HCT116 (cell line): ENCODE data around the gene PYDC2.

Source experiments
- CEBPB ChIP-seq: IDR thresholded peaks from 2 replicates; pipeline ENCODE4 v1.6.1; 2012; ENCODE audit warnings: low read depth
- CTCF ChIP-seq, 3 experiments: fragments of 200-600 bp in 1 of 3; sonication (generic) in 1 of 3; IDR thresholded peaks in 2 of 3; conservative IDR thresholded peaks in 1 of 3; 2 replicates each; pipeline ENCODE4 v1.5.1; 2012 to 2017; ENCODE audit warnings: low read depth in 2 of 3, low read length in 2 of 3, antibody characterized with exemption in 1 of 3, borderline replicate concordance in 1 of 3, control low read depth in 1 of 3, mild to moderate bottlenecking in 1 of 3, mixed read lengths in 1 of 3, mixed run types in 1 of 3, moderate library complexity in 1 of 3; ENCODE audit not compliant: insufficient read depth in 1 of 3
- ELF1 ChIP-seq: IDR thresholded peaks from 2 replicates; pipeline ENCODE4 v1.6.1; 2012; ENCODE audit warnings: low read depth, borderline replicate concordance
- EZH2 ChIP-seq: fragments of 200-600 bp; sonication (generic); IDR thresholded peaks from 2 replicates; pipeline ENCODE4 v1.6.1; 2017; ENCODE audit warnings: antibody characterized with exemption, mixed run types
- EZH2phosphoT487 ChIP-seq: fragments of 200-600 bp; IDR thresholded peaks from 2 replicates; pipeline ENCODE4 v1.6.1; 2018; ENCODE audit warnings: antibody characterized with exemption, borderline replicate concordance
- FOSL1 ChIP-seq: IDR thresholded peaks from 2 replicates; pipeline ENCODE4 v1.6.1; 2012; ENCODE audit warnings: low read depth
- JUND ChIP-seq: IDR thresholded peaks from 2 replicates; pipeline ENCODE4 v1.6.1; 2012
- MAX ChIP-seq: IDR thresholded peaks from 2 replicates; pipeline ENCODE4 v1.6.1; 2012
- POLR2A ChIP-seq: IDR thresholded peaks from 2 replicates; pipeline ENCODE4 v1.7.0; 2011; ENCODE audit warnings: borderline replicate concordance; ENCODE audit not compliant: insufficient read depth, insufficient read length; ENCODE audit errors: extremely low read depth
- POLR2AphosphoS5 ChIP-seq: IDR thresholded peaks from 2 replicates; pipeline ENCODE4 v1.6.1; 2011; ENCODE audit warnings: mild to moderate bottlenecking, low read depth, low read length, moderate library complexity
- REST ChIP-seq: IDR thresholded peaks from 2 replicates; pipeline ENCODE4 v1.6.1; 2012; ENCODE audit warnings: low read depth
- ZBTB33 ChIP-seq: IDR thresholded peaks from 2 replicates; pipeline ENCODE4 v1.6.1; 2011; ENCODE audit warnings: mild to moderate bottlenecking, low read length, moderate library complexity; ENCODE audit not compliant: insufficient replicate concordance; ENCODE audit errors: extremely low read depth
- ZNF274 ChIP-seq: fragments of 200-500 bp; sonication (Bioruptor generic); IDR thresholded peaks from 2 replicates; pipeline ENCODE4 v1.6.1; 2014; ENCODE audit warnings: mild to moderate bottlenecking, low read depth, low read length, inconsistent platforms

- TF ChIP-seq CTCF (IDR thresholded peaks at IDR 0.05 in 2 of 3, conservative IDR thresholded peaks at IDR 0.05 in 1 of 3; ENCODE audit: borderline replicate concordance in 1 of 3, insufficient read depth in 1 of 3, low read depth in 2 of 3, low read length in 2 of 3) (no peak), POLR2AphosphoS5 (no peak), ZBTB33 (no peak), EZH2 (no peak), CEBPB (no peak), ZNF274 (no peak), REST (no peak), EZH2phosphoT487 (no peak), MAX (no peak), POLR2A (no peak), ELF1 (no peak), FOSL1 (no peak), JUND (no peak)
Measured at GRCh38 chr3:191415566-191415965, 45.4 kb upstream of the PYDC2 start.
